A549 (cell line): ENCODE results near the gene SERPINE3.

Experiments used
- CBX2 ChIP-seq: fragments of 200-600 bp; sonication (generic); IDR thresholded peaks from 2 replicates; pipeline ENCODE4 v1.6.1; 2016; ENCODE audit warnings: low read depth, mild to moderate bottlenecking, borderline replicate concordance
- CHD2 ChIP-seq: fragments of 150-350 bp; IDR thresholded peaks from 2 replicates; pipeline ENCODE4 v1.6.1; 2014; ENCODE audit warnings: low read length; ENCODE audit not compliant: partially characterized antibody
- EP300 ChIP-seq, 2 experiments: fragments of >200 bp; sonication (Bioruptor Twin); formaldehyde crosslinking; IDR thresholded peaks; 2 replicates in 1 of 2; 3 replicates in 1 of 2; pipeline ENCODE4 v1.6.1; 2016 to 2017
- FOSL2 ChIP-seq, 2 experiments: fragments of 450-650 bp in 1 of 2; fragments of >200 bp in 1 of 2; sonication (Bioruptor Twin) in 1 of 2; formaldehyde crosslinking; IDR thresholded peaks; 2 replicates each; pipeline versions ENCODE4 v1.5.0 to v1.6.1; 2016 to 2020; ENCODE audit warnings: mild to moderate bottlenecking in 1 of 2, moderate library complexity in 1 of 2
- JUN ChIP-seq, 2 experiments: fragments of >200 bp; sonication (Bioruptor Twin); formaldehyde crosslinking; IDR thresholded peaks; 2 replicates in 1 of 2; 3 replicates in 1 of 2; pipeline ENCODE4 v1.6.1; 2016 to 2017
- MAZ ChIP-seq: fragments of 150-350 bp; IDR thresholded peaks from 2 replicates; pipeline ENCODE4 v1.6.1; 2014; ENCODE audit warnings: antibody characterized with exemption, low read depth, low read length, borderline replicate concordance
- POLR2A ChIP-seq: IDR thresholded peaks from 2 replicates; pipeline ENCODE4 v1.6.1; 2012; ENCODE audit warnings: mild to moderate bottlenecking, low read length
- RCOR1 ChIP-seq: fragments of 150-350 bp; IDR thresholded peaks from 2 replicates; pipeline ENCODE4 v1.6.1; 2014; ENCODE audit warnings: antibody characterized with exemption, low read length, low read depth
- TF ChIP-seq, protein P1 (sequence below): fragments of >200 bp; sonication (Bioruptor Twin); formaldehyde crosslinking; IDR thresholded peaks from 3 replicates; pipeline ENCODE4 v1.5.1; 2016
- TF ChIP-seq, protein P2 (sequence below): IDR thresholded peaks from 2 replicates; pipeline ENCODE4 v1.6.1; 2012

DNA sequence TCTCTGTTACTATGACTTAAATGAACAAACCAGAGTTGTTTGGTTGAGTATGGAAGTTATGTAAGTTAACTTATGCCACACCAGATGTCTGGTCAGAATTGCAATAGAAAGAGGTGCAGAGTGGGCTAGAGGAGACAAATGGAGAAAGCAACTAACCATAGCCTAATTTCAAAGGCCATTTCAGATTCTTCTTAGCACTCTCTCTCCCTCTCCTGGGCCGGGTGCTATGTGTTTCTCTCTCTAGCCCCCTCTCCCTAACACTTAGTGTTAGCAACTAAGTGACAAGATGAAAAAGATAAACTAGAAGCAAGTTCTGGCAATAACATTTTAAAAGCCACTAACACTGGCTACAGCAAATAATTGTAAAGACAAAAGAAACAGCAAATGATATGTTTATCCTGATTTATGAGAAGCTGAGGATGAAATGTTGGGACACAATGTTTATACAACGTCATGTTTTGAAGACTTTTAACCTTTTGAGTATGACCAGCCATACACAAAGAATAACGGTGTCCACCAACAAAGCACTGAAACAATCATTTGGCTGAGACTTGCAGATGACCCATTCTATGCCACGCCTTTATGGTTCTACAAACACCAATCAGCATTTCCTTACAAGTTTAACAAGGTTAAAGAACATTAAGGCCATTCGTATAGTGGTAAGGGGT, 18.6 kb downstream of the SERPINE3 start:
- TF ChIP-seq, protein P1, sequence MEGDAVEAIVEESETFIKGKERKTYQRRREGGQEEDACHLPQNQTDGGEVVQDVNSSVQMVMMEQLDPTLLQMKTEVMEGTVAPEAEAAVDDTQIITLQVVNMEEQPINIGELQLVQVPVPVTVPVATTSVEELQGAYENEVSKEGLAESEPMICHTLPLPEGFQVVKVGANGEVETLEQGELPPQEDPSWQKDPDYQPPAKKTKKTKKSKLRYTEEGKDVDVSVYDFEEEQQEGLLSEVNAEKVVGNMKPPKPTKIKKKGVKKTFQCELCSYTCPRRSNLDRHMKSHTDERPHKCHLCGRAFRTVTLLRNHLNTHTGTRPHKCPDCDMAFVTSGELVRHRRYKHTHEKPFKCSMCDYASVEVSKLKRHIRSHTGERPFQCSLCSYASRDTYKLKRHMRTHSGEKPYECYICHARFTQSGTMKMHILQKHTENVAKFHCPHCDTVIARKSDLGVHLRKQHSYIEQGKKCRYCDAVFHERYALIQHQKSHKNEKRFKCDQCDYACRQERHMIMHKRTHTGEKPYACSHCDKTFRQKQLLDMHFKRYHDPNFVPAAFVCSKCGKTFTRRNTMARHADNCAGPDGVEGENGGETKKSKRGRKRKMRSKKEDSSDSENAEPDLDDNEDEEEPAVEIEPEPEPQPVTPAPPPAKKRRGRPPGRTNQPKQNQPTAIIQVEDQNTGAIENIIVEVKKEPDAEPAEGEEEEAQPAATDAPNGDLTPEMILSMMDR, result no peak
- TF ChIP-seq CHD2 (no peak), JUN (IDR thresholded peaks at IDR 0.05) (no peak), EP300 (IDR thresholded peaks at IDR 0.05) (no peak), FOSL2 (IDR thresholded peaks at IDR 0.05) (no peak), FOSL2 (CRISPR knock-in tag; IDR thresholded peaks at IDR 0.05) (no peak), CBX2 (no peak), MAZ (no peak), RCOR1 (no peak), POLR2A (no peak)
- TF ChIP-seq, protein P2, sequence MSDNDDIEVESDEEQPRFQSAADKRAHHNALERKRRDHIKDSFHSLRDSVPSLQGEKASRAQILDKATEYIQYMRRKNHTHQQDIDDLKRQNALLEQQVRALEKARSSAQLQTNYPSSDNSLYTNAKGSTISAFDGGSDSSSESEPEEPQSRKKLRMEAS, result no peak
